GM23338 (cell line): ENCODE measurements around the gene AFAP1. TPM values are rescaled to one million over a fixed set of nuclear protein-coding genes. Genes with fewer than 3 reads are reported as not detected.

Source experiments
- ATAC-seq: fragments of 200-7000 bp; cut with Tn5 transposase; 3 replicates; pipeline ENCODE4 v1.9.1; 2020
- DNase-seq: peaks from one replicate; pipeline ENCODE4 v3.0.0-alpha.2; 2015; ENCODE audit warnings: low spot score
- H2AFZ ChIP-seq: fragments of 200-600 bp; sonication (generic); 2 replicates; pipeline ENCODE4 v1.8.0; 2016; ENCODE audit warnings: antibody characterized with exemption, mild to moderate bottlenecking, moderate library complexity
- H3F3A ChIP-seq: fragments of 200-600 bp; sonication (generic); replicated peaks from 2 replicates; pipeline ENCODE4 v1.8.0; 2017; ENCODE audit warnings: antibody characterized with exemption, mixed run types, low read depth
- H3K27ac ChIP-seq: fragments of 200-600 bp; sonication (generic); 2 replicates; pipeline ENCODE4 v1.6.1; 2016; ENCODE audit warnings: low read depth
- H3K27me3 ChIP-seq: fragments of 200-600 bp; sonication (generic); 2 replicates; pipeline ENCODE4 v1.8.0; 2016; ENCODE audit warnings: mild to moderate bottlenecking, mixed run types, moderate library complexity; ENCODE audit not compliant: insufficient read depth
- H3K36me3 ChIP-seq: fragments of 200-600 bp; sonication (generic); 2 replicates; pipeline ENCODE4 v1.8.0; 2016; ENCODE audit warnings: mild to moderate bottlenecking; ENCODE audit not compliant: insufficient read depth
- H3K4me1 ChIP-seq: fragments of 200-600 bp; sonication (generic); 2 replicates; pipeline ENCODE4 v1.8.0; 2016; ENCODE audit warnings: mild to moderate bottlenecking, moderate library complexity; ENCODE audit not compliant: insufficient read depth
- H3K4me2 ChIP-seq: fragments of 200-600 bp; sonication (generic); 2 replicates; pipeline ENCODE4 v1.7.1; 2017; ENCODE audit warnings: mixed run types
- H3K4me3 ChIP-seq: fragments of 200-600 bp; sonication (generic); 2 replicates; pipeline ENCODE4 v1.6.1; 2016; ENCODE audit warnings: mixed run types
- H3K79me2 ChIP-seq: fragments of 200-600 bp; sonication (generic); replicated peaks from 2 replicates; pipeline ENCODE4 v1.8.0; 2017; ENCODE audit warnings: mild to moderate bottlenecking; ENCODE audit not compliant: insufficient read depth
- H3K9me2 ChIP-seq: fragments of 200-600 bp; sonication (generic); 2 replicates; pipeline ENCODE4 v1.8.0; 2017; ENCODE audit not compliant: insufficient read depth
- H4K20me1 ChIP-seq: fragments of 200-600 bp; sonication (generic); replicated peaks from 2 replicates; pipeline ENCODE4 v1.8.0; 2017; ENCODE audit warnings: mild to moderate bottlenecking; ENCODE audit not compliant: insufficient read depth
- H3K27ac Mint-ChIP-seq: 2 replicates; pipeline ENCODE4 v1.8.0; 2020; ENCODE audit warnings: inconsistent platforms, mild to moderate bottlenecking, moderate library complexity, mixed read lengths
- H3K27me3 Mint-ChIP-seq: 3 replicates; pipeline ENCODE4 v1.8.0; 2022; ENCODE audit warnings: low read depth, mild to moderate bottlenecking, moderate library complexity, mixed read lengths, inconsistent platforms; ENCODE audit not compliant: insufficient read depth, poor library complexity
- H3K36me3 Mint-ChIP-seq: 3 replicates; pipeline ENCODE4 v1.8.0; 2021; ENCODE audit warnings: low read depth, mild to moderate bottlenecking, inconsistent platforms, moderate library complexity, mixed read lengths
- H3K4me1 Mint-ChIP-seq: 3 replicates; pipeline ENCODE4 v1.8.0; 2020; ENCODE audit warnings: mild to moderate bottlenecking, inconsistent platforms, mixed read lengths
- H3K4me3 Mint-ChIP-seq: 3 replicates; pipeline ENCODE4 v1.8.0; 2021; ENCODE audit warnings: moderate library complexity, mild to moderate bottlenecking, inconsistent platforms, mixed read lengths
- H3K9me3 Mint-ChIP-seq: 3 replicates; pipeline ENCODE4 v1.8.0; 2020; ENCODE audit warnings: moderate library complexity, mild to moderate bottlenecking, inconsistent platforms, mixed read lengths
- ETS1 ChIP-seq: IDR thresholded peaks from 2 replicates; pipeline ENCODE4 v1.6.1; 2016; ENCODE audit warnings: antibody characterized with exemption
- EZH2 ChIP-seq: fragments of 200-600 bp; sonication (generic); IDR thresholded peaks from one replicate; pipeline ENCODE4 v1.8.0; 2017; ENCODE audit warnings: antibody characterized with exemption, mild to moderate bottlenecking, low read depth; ENCODE audit not compliant: unreplicated experiment
- EZH2phosphoT487 ChIP-seq: fragments of 200-600 bp; sonication (generic); IDR thresholded peaks from one replicate; pipeline ENCODE4 v1.8.1; 2018; ENCODE audit warnings: antibody characterized with exemption; ENCODE audit not compliant: unreplicated experiment
- JUNB ChIP-seq: IDR thresholded peaks from one replicate; pipeline ENCODE4 v1.6.1; 2016; ENCODE audit warnings: antibody characterized with exemption; ENCODE audit not compliant: unreplicated experiment
- NANOG ChIP-seq: IDR thresholded peaks from 2 replicates; pipeline ENCODE4 v1.6.1; 2016; ENCODE audit warnings: antibody characterized with exemption, borderline replicate concordance
- POLR2AphosphoS5 ChIP-seq: IDR thresholded peaks from 2 replicates; pipeline ENCODE4 v1.6.1; 2016; ENCODE audit warnings: antibody characterized with exemption, low read depth
- STAT1 ChIP-seq: IDR thresholded peaks from one replicate; pipeline ENCODE4 v1.6.1; 2016; ENCODE audit warnings: antibody characterized with exemption; ENCODE audit not compliant: unreplicated experiment
- ZNF462 ChIP-seq: fragments of 250-450 bp; sonication (Bioruptor Pico); IDR thresholded peaks from 2 replicates; pipeline ENCODE4 v1.5.0; 2020; ENCODE audit warnings: mild to moderate bottlenecking, moderate library complexity
- polyA plus RNA-seq: library from polyadenylated mRNA; unstranded; fragments of >200 nt; fragmentation: Nextera tagmentation; extraction: Ambion mirVana; gene quantifications from 2 replicates; pipeline ENCODE4 v1.2.1, GENCODE V29; 2016
- total RNA-seq: library from RNA; depleted of rRNA; stranded (reverse); fragments of >200 nt; shearing (Covaris generic); gene quantifications from 2 replicates; pipeline ENCODE4 v1.2.3, GENCODE V29; 2014

Gene AFAP1
- total and polyA plus RNA-seq, 2 experiments from 2014 or later: 6.5 to 21.5 TPM

GRCh38 chr4:7826176-7826908 is 113.3 kb downstream of the AFAP1 start (continued):
- TF ChIP-seq ZNF462 (CRISPR knock-in tag) (no peak), POLR2AphosphoS5 (no peak)

GRCh38 chr4:7824218-7824617 is 115.4 kb downstream of the AFAP1 start:
- Mint-ChIP-seq H3K36me3 (peaks cover 29% of the 10 kb centered on the region), H3K27me3 (peaks cover 10% of the 10 kb centered on the region), H3K27ac (no peak overlapping the region), H3K4me1 (peaks cover 63% of the 10 kb centered on the region), H3K9me3 (no peaks in the 10 kb centered on the region; the same call in 2 of the 3 replicates), H3K4me3 (no peak overlapping the region)
- H3K79me2 ChIP-seq: no peaks in the 10 kb centered on the region
- no peaks in the 10 kb centered on the region for H3K36me3 ChIP-seq
- no peaks in the 10 kb centered on the region for H4K20me1 ChIP-seq
- H3K27ac ChIP-seq: no peak overlapping the region
- no peak overlapping the region for H2AFZ ChIP-seq
- ATAC-seq (no peak), DNase-seq (no peak)
- H3K9me2 ChIP-seq: no peaks in the 10 kb centered on the region
- peaks cover 30% of the 10 kb centered on the region for H3K4me1 ChIP-seq
- H3F3A ChIP-seq: no peaks in the 10 kb centered on the region
- H3K4me3 ChIP-seq: no peak overlapping the region
- no peaks in the 10 kb centered on the region for H3K27me3 ChIP-seq
- H3K4me2 ChIP-seq: no peak overlapping the region
- TF ChIP-seq JUNB (no peak), POLR2AphosphoS5 (no peak), STAT1 (no peak), NANOG (no peak), ETS1 (no peak), EZH2phosphoT487 (no peak), EZH2 (no peak), ZNF462 (CRISPR knock-in tag) (no peak)
